DND-41 (cell line): Measurements from ENCODE around the gene GMPS.
"Not testable (repeated sequence)": the region's sequence is repeated elsewhere in the genome, so short reads cannot be mapped to it uniquely, and the experiment has no call there.

ENCODE experiments used
- CTCF ChIP-seq: IDR thresholded peaks from 2 replicates; pipeline ENCODE4 v1.5.1; 2012; ENCODE audit warnings: borderline replicate concordance, low read length, moderate library complexity, mild to moderate bottlenecking; ENCODE audit not compliant: poor library complexity, severe bottlenecking; ENCODE audit errors: extremely low read depth
- EZH2 ChIP-seq: IDR thresholded peaks from 3 replicates; pipeline ENCODE4 v1.6.1; 2012; ENCODE audit warnings: borderline replicate concordance, low read depth, mild to moderate bottlenecking, moderate library complexity, low read length, inconsistent platforms; ENCODE audit not compliant: severe bottlenecking

GRCh38 chr3:155860424-155860823, 10.0 kb upstream of the GMPS start:
- TF ChIP-seq CTCF, EZH2: not testable (repeated sequence)
